Gastroesophageal sphincter (tissue), 3 donors: ENCODE results near the gene BRD7.

Source experiments
- POLR2A ChIP-seq, 2 donors: fragments of 450-650 bp; IDR thresholded peaks; one replicate each; pipeline ENCODE4 v1.6.1; 2017; ENCODE audit warnings: antibody characterized with exemption in 2 of 2, mild to moderate bottlenecking in 2 of 2, moderate library complexity in 1 of 2
- TF ChIP-seq, protein P1 (sequence below), 4 experiments: fragments of 200-600 bp in 2 of 4; fragments of 450-650 bp in 2 of 4; sonication (generic) in 1 of 4; IDR thresholded peaks; one replicate each; pipeline ENCODE4 v1.5.1; 2017 to 2019; ENCODE audit warnings: antibody characterized with exemption in 4 of 4, mild to moderate bottlenecking in 2 of 4, moderate library complexity in 2 of 4

DNA sequence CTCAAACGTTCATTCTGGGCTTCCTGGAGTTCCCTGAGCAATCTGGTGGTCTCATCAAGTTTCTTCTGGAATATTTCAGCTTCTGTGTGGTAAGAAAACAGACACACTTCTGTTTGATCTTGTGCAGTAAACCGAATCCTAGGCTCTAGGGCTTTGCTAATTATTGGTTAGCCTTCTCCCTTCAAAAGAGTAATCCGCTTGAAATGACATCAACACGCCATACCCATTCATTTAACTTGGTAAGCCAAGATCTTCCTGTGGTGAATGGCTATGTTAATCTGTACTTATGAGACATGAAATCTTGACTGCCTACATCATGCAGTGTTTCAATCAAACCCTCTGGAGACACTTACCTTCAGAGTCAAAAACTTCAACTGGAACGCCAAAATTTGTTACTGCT, 48.5 kb downstream of the BRD7 start:
- TF ChIP-seq, protein P1, sequence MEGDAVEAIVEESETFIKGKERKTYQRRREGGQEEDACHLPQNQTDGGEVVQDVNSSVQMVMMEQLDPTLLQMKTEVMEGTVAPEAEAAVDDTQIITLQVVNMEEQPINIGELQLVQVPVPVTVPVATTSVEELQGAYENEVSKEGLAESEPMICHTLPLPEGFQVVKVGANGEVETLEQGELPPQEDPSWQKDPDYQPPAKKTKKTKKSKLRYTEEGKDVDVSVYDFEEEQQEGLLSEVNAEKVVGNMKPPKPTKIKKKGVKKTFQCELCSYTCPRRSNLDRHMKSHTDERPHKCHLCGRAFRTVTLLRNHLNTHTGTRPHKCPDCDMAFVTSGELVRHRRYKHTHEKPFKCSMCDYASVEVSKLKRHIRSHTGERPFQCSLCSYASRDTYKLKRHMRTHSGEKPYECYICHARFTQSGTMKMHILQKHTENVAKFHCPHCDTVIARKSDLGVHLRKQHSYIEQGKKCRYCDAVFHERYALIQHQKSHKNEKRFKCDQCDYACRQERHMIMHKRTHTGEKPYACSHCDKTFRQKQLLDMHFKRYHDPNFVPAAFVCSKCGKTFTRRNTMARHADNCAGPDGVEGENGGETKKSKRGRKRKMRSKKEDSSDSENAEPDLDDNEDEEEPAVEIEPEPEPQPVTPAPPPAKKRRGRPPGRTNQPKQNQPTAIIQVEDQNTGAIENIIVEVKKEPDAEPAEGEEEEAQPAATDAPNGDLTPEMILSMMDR (IDR thresholded peaks at IDR 0.05), result no peak
- TF ChIP-seq POLR2A (IDR thresholded peaks at IDR 0.05), result no peak
